Spleen (tissue), 7 donors: ENCODE measurements around the gene ANXA8L1.

Source experiments
- CTCF ChIP-seq, 11 experiments: fragments of 200-600 bp in 7 of 11; fragments of 450-650 bp in 4 of 11; sonication (generic) in 4 of 11; IDR thresholded peaks in 8 of 11; conservative IDR thresholded peaks in 3 of 11; 1 replicate in 7 of 11; 2 replicates in 4 of 11; pipeline versions ENCODE4 v1.4.0 to v1.8.0; 2016 to 2021; ENCODE audit warnings: antibody characterized with exemption in 11 of 11, inconsistent platforms in 4 of 11, mild to moderate bottlenecking in 1 of 11
- POLR2A ChIP-seq, 3 donors: fragments of 450-650 bp; IDR thresholded peaks; one replicate each; pipeline ENCODE4 v1.5.1; 2017; ENCODE audit warnings: antibody characterized with exemption in 3 of 3, mild to moderate bottlenecking in 1 of 3
- POLR2AphosphoS5 ChIP-seq, 3 donors: sonication (generic); formaldehyde crosslinking; IDR thresholded peaks; one replicate each; pipeline ENCODE4 v1.5.1; 2017; ENCODE audit warnings: antibody characterized with exemption in 3 of 3
- donor health status: DM: no; HTN: no; CAD: no; lungs with moderate emphysema.
- donor health status: DM: no; HTN: no; CAD: no.
- donor health status: DM: no; HTN: no; CAD: no.

GRCh38 chr10:46329690-46330016, 45.9 kb upstream of the ANXA8L1 start:
- TF ChIP-seq CTCF (IDR thresholded peaks at IDR 0.05 in 8 of 11, conservative IDR thresholded peaks at IDR 0.05 in 3 of 11) (no peak), POLR2A (IDR thresholded peaks at IDR 0.05) (no peak), POLR2AphosphoS5 (IDR thresholded peaks at IDR 0.05) (no peak)
